HL-60 (cell line): Measurements from ENCODE around the gene IFNA4.
A peak's percentile ranks its signal among the peaks of the same experiment; 100 is the strongest.
"Not testable (repeated sequence)": the region's sequence is repeated elsewhere in the genome, so short reads cannot be mapped to it uniquely, and the experiment has no call there.

ENCODE experiments used
- DNase-seq, 2 experiments: peaks; one replicate each; pipeline ENCODE4 v3.0.0-alpha.2; 2010 to 2020; ENCODE audit warnings: low read depth in 1 of 2, low spot score in 1 of 2
- H3K27ac ChIP-seq: fragments of 250-450 bp; sonication (Bioruptor Pico); replicated peaks from 2 replicates; pipeline ENCODE4 v1.5.1; 2020; ENCODE audit warnings: mild to moderate bottlenecking, moderate library complexity
- H3K27me3 ChIP-seq: fragments of 250-450 bp; sonication (Bioruptor Pico); 2 replicates; pipeline ENCODE4 v1.5.1; 2021; ENCODE audit warnings: mild to moderate bottlenecking, moderate library complexity; ENCODE audit not compliant: insufficient read depth, poor library complexity, severe bottlenecking
- H3K4me3 ChIP-seq: replicated peaks from 2 replicates; pipeline ENCODE4 v1.5.1; 2011; ENCODE audit warnings: mild to moderate bottlenecking, control low read depth, low read length; ENCODE audit not compliant: insufficient read depth
- CTCF ChIP-seq: IDR thresholded peaks from one replicate; pipeline ENCODE4 v1.5.1; 2011; ENCODE audit warnings: low read length, control low read depth, inconsistent platforms; ENCODE audit not compliant: insufficient read depth
- GABPA ChIP-seq: IDR thresholded peaks from 2 replicates; pipeline ENCODE4 v1.6.1; 2012; ENCODE audit warnings: low read depth
- POLR2AphosphoS5 ChIP-seq: IDR thresholded peaks from 2 replicates; pipeline ENCODE4 v1.6.1; 2012; ENCODE audit warnings: low read depth
- REST ChIP-seq: IDR thresholded peaks from 2 replicates; pipeline ENCODE4 v1.6.1; 2012; ENCODE audit warnings: low read depth; ENCODE audit not compliant: insufficient replicate concordance
- SPI1 ChIP-seq: IDR thresholded peaks from 2 replicates; pipeline ENCODE4 v1.6.1; 2012; ENCODE audit warnings: low read depth, mild to moderate bottlenecking, borderline replicate concordance

The IFNA4 gene

GRCh38 chr9:21228122-21228521 lies 40.7 kb upstream of the IFNA4 start, which contains the start of gene IFNA17:
IFNA17 (minus strand) TSS chr9:21228222; CDS start chr9:21228173, 49 bp downstream.
- DNase-seq: no peak
- H3K4me3 ChIP-seq: no peak within 1 kb of the TSS
- no peak within 1 kb of the TSS for H3K27ac ChIP-seq
- H3K27me3 ChIP-seq: no peaks in the 10 kb centered on the region
- no peak for TF ChIP-seq GABPA
- no peak for TF ChIP-seq CTCF
- TF ChIP-seq REST: no peak

- H3K4me3 ChIP-seq, H3K27me3 ChIP-seq, DNase-seq, H3K27ac ChIP-seq: not testable (repeated sequence)
These were observed 29.8 kb upstream of the IFNA4 start, which contains the start of gene IFNA16 for GRCh38 chr9:21217211-21217610. IFNA16 (minus strand) TSS chr9:21217311; CDS start chr9:21217305, 6 bp downstream.

- H3K27me3 ChIP-seq, H3K27ac ChIP-seq, DNase-seq, H3K4me3 ChIP-seq: not testable (repeated sequence)
- TF ChIP-seq CTCF: peak; percentile 19
These were observed 26.3 kb upstream of the IFNA4 start for GRCh38 chr9:21213411-21214326.

GRCh38 chr9:21212160-21212559 lies 24.8 kb upstream of the IFNA4 start:
- not testable (repeated sequence) for H3K4me3 ChIP-seq, H3K27me3 ChIP-seq, DNase-seq, H3K27ac ChIP-seq

- not testable (repeated sequence) for H3K27me3 ChIP-seq, H3K4me3 ChIP-seq, H3K27ac ChIP-seq, DNase-seq
These were observed 23.4 kb upstream of the IFNA4 start for GRCh38 chr9:21210782-21211181.

- no peak for TF ChIP-seq POLR2AphosphoS5
- no peak for TF ChIP-seq REST
- no peak for TF ChIP-seq GABPA
- TF ChIP-seq CTCF: no peak
- no peak for TF ChIP-seq SPI1
- no peak for DNase-seq
- no peak overlapping the region for H3K4me3 ChIP-seq
These were observed 22.9 kb upstream of the IFNA4 start for GRCh38 chr9:21210311-21210710.

GRCh38 chr9:21207043-21207442 lies 19.7 kb upstream of the IFNA4 start, which contains the start of gene IFNA10:
IFNA10 (minus strand) TSS chr9:21207143; CDS start chr9:21207097, 46 bp downstream.
- DNase-seq, H3K4me3 ChIP-seq, H3K27ac ChIP-seq, H3K27me3 ChIP-seq: not testable (repeated sequence)

More at GRCh38 chr9:21210311-21210710, 22.9 kb upstream of the IFNA4 start:
- no peak overlapping the region for H3K27ac ChIP-seq
- H3K27me3 ChIP-seq: no peaks in the 10 kb centered on the region
